Liver (tissue), 3 donors: Measurements from ENCODE around the gene RNASE12.

ENCODE experiments used
- CTCF ChIP-seq: fragments of 150-350 bp; IDR thresholded peaks from 2 replicates; pipeline ENCODE4 v1.5.1; 2017; ENCODE audit warnings: improper control_type of control experiment, low read depth, low read length; ENCODE audit not compliant: missing input control
- EGR1 ChIP-seq, 2 donors: IDR thresholded peaks; 2 replicates each; pipeline ENCODE4 v1.6.1; 2016 to 2018; ENCODE audit warnings: antibody characterized with exemption in 2 of 2, low read depth in 2 of 2
- FOXA2 ChIP-seq: IDR thresholded peaks from 2 replicates; pipeline ENCODE4 v1.6.1; 2016; ENCODE audit warnings: antibody characterized with exemption
- GABPA ChIP-seq, 2 donors: IDR thresholded peaks in 1 of 2; conservative IDR thresholded peaks in 1 of 2; 2 replicates each; pipeline ENCODE4 v1.6.1; 2016; ENCODE audit warnings: antibody characterized with exemption in 2 of 2, mild to moderate bottlenecking in 1 of 2, moderate library complexity in 1 of 2
- HNF4G ChIP-seq: IDR thresholded peaks from 2 replicates; pipeline ENCODE4 v1.6.1; 2016; ENCODE audit warnings: antibody characterized with exemption
- JUND ChIP-seq, 2 donors: IDR thresholded peaks; 2 replicates each; pipeline ENCODE4 v1.6.1; 2016; ENCODE audit warnings: antibody characterized with exemption in 2 of 2
- MAX ChIP-seq: IDR thresholded peaks from 2 replicates; pipeline ENCODE4 v1.6.1; 2016; ENCODE audit warnings: antibody characterized with exemption
- NR2F2 ChIP-seq: IDR thresholded peaks from 2 replicates; pipeline ENCODE4 v1.6.1; 2016; ENCODE audit warnings: antibody characterized with exemption
- SP1 ChIP-seq: IDR thresholded peaks from 2 replicates; pipeline ENCODE4 v1.6.1; 2018; ENCODE audit warnings: antibody characterized with exemption, mild to moderate bottlenecking
- TAF1 ChIP-seq: conservative IDR thresholded peaks from 2 replicates; pipeline ENCODE4 v1.6.1; 2016; ENCODE audit warnings: antibody characterized with exemption, mild to moderate bottlenecking
- YY1 ChIP-seq: IDR thresholded peaks from 2 replicates; pipeline ENCODE4 v1.6.1; 2016; ENCODE audit warnings: antibody characterized with exemption, mild to moderate bottlenecking
- ZBTB33 ChIP-seq: IDR thresholded peaks from 2 replicates; pipeline ENCODE4 v1.6.1; 2016; ENCODE audit warnings: antibody characterized with exemption
- donor health status: healthy.
- donor health status: healthy.

- TF ChIP-seq CTCF (no peak), GABPA (IDR thresholded peaks at IDR 0.05 in 1 of 2, conservative IDR thresholded peaks at IDR 0.05 in 1 of 2) (no peak), ZBTB33 (no peak), HNF4G (no peak), MAX (no peak), EGR1 (IDR thresholded peaks at IDR 0.05; ENCODE audit: low read depth in 2 of 2) (no peak), JUND (IDR thresholded peaks at IDR 0.05) (no peak), YY1 (no peak), SP1 (no peak), NR2F2 (no peak), FOXA2 (no peak), TAF1 (no peak)
Observed at GRCh38 chr14:20628063-20628854, 37.1 kb upstream of the RNASE12 start.
